ENCODE results near the gene SGIP1.

DNA sequence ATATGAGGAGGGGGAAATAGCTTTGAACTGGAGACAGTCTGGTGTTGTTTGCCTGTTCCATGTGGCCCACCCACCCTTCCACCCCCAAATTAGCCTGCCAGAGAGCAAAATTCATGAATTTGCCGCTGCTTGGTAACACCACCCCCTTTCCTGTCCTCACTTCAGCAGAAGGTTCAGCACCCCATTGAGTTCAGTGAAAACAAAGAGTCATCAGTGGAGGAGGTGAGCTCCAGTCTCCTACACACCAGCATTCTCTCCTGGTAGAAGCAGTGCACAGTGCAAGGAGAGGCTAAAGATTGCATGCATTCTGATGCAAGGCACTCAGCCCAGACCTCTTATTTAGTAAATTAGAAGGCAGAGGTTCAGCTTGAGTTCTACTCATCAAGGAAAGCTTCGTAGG lies 118.6 kb downstream of the SGIP1 start:
- TF ChIP-seq, protein P1, sequence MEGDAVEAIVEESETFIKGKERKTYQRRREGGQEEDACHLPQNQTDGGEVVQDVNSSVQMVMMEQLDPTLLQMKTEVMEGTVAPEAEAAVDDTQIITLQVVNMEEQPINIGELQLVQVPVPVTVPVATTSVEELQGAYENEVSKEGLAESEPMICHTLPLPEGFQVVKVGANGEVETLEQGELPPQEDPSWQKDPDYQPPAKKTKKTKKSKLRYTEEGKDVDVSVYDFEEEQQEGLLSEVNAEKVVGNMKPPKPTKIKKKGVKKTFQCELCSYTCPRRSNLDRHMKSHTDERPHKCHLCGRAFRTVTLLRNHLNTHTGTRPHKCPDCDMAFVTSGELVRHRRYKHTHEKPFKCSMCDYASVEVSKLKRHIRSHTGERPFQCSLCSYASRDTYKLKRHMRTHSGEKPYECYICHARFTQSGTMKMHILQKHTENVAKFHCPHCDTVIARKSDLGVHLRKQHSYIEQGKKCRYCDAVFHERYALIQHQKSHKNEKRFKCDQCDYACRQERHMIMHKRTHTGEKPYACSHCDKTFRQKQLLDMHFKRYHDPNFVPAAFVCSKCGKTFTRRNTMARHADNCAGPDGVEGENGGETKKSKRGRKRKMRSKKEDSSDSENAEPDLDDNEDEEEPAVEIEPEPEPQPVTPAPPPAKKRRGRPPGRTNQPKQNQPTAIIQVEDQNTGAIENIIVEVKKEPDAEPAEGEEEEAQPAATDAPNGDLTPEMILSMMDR (IDR thresholded peaks at IDR 0.05; ENCODE audit: low read depth, low read length, poor library complexity, severe bottlenecking), result no peak
- no peak for TF ChIP-seq EZH2phosphoT487 (IDR thresholded peaks at IDR 0.05; ENCODE audit: borderline replicate concordance, low read length)

All from DOHH2 (cell line).